ENCODE data around the gene HAUS5.

GRCh38 chr19:35622750-35623149 lies 10.2 kb downstream of the HAUS5 start:
- TF ChIP-seq CTCF (IDR thresholded peaks at IDR 0.05 in 2 of 3, conservative IDR thresholded peaks at IDR 0.05 in 1 of 3; ENCODE audit: control insufficient read depth in 2 of 3, extremely low read depth in 1 of 3, insufficient read depth in 1 of 3, low read depth in 3 of 3, low read length in 3 of 3): no peak
- no peak for TF ChIP-seq HDGF (IDR thresholded peaks at IDR 0.05)
- no peak for TF ChIP-seq EZH2 (IDR thresholded peaks at IDR 0.05; ENCODE audit: borderline replicate concordance, control insufficient read depth, low read depth, low read length)
- no peak for TF ChIP-seq POLR2A (IDR thresholded peaks at IDR 0.05; ENCODE audit: low read depth, low read length)
- TF ChIP-seq CHD2 (IDR thresholded peaks at IDR 0.05; ENCODE audit: borderline replicate concordance, low read depth, low read length): no peak
- TF ChIP-seq GABPA (IDR thresholded peaks at IDR 0.05; ENCODE audit: low read depth): no peak
- no peak for TF ChIP-seq RAD21 (IDR thresholded peaks at IDR 0.05; ENCODE audit: insufficient read depth, low read depth, low read length)
- no peak for TF ChIP-seq CEBPB (IDR thresholded peaks at IDR 0.05; ENCODE audit: borderline replicate concordance in 1 of 2, low read depth in 2 of 2, low read length in 2 of 2)
- TF ChIP-seq, protein P1, sequence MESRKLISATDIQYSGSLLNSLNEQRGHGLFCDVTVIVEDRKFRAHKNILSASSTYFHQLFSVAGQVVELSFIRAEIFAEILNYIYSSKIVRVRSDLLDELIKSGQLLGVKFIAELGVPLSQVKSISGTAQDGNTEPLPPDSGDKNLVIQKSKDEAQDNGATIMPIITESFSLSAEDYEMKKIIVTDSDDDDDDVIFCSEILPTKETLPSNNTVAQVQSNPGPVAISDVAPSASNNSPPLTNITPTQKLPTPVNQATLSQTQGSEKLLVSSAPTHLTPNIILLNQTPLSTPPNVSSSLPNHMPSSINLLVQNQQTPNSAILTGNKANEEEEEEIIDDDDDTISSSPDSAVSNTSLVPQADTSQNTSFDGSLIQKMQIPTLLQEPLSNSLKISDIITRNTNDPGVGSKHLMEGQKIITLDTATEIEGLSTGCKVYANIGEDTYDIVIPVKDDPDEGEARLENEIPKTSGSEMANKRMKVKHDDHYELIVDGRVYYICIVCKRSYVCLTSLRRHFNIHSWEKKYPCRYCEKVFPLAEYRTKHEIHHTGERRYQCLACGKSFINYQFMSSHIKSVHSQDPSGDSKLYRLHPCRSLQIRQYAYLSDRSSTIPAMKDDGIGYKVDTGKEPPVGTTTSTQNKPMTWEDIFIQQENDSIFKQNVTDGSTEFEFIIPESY (IDR thresholded peaks at IDR 0.05): no peak
